Caco-2 (cell line): ENCODE data around the gene NSF. TPM values are rescaled to one million over a fixed set of nuclear protein-coding genes. Genes with fewer than 3 reads are reported as not detected.
"Not testable (repeated sequence)": the region's sequence is repeated elsewhere in the genome, so short reads cannot be mapped to it uniquely, and the experiment has no call there.

Source experiments
- BruUV-seq: library from RNA; stranded (reverse); fragments of 400-500 nt; replicated peaks from 2 replicates; lab custom pipeline; 2021; lab: Mats Ljungman, UMichigan
- CTCF ChIA-PET: fragments of 300-600 bp; sonication (Branson Sonifier 250); formaldehyde crosslinking; loops from one replicate; lab custom pipeline; 2022; ENCODE audit warnings: antibody characterized with exemption; lab: Charles Lee
- POLR2A ChIA-PET: fragments of 300-600 bp; sonication (Branson Sonifier 250); formaldehyde crosslinking; loops from one replicate; lab custom pipeline; 2022; ENCODE audit warnings: antibody characterized with exemption; lab: Charles Lee
- DNase-seq, 2 experiments: peaks; one replicate each; pipeline versions ENCODE4 v3.0.0 to v3.0.0-alpha.2; 2020 to 2022
- H3K27me3 ChIP-seq: replicated peaks from 2 replicates; pipeline ENCODE4 v1.6.0; 2011; ENCODE audit warnings: low read length; ENCODE audit not compliant: control insufficient read depth, insufficient read depth
- H3K36me3 ChIP-seq: 2 replicates; pipeline ENCODE4 v1.5.1; 2011; ENCODE audit warnings: low read length; ENCODE audit not compliant: control insufficient read depth, insufficient read depth
- H3K4me1 ChIP-seq: fragments of 250-450 bp; sonication (Bioruptor Pico); 2 replicates; pipeline ENCODE4 v1.5.1; 2020; ENCODE audit warnings: mild to moderate bottlenecking
- H3K4me3 ChIP-seq: 2 replicates; pipeline ENCODE4 v1.5.1; 2011; ENCODE audit warnings: low read depth, mild to moderate bottlenecking, control low read depth, low read length
- H3K9me3 ChIP-seq: fragments of 250-450 bp; sonication (Bioruptor Pico); 2 replicates; pipeline ENCODE4 v1.5.1; 2020; ENCODE audit warnings: mild to moderate bottlenecking, moderate library complexity
- H3K27ac Mint-ChIP-seq: one replicate; pipeline ENCODE4 v1.8.0; 2022; ENCODE audit warnings: mixed read lengths; ENCODE audit not compliant: unreplicated experiment
- H3K27me3 Mint-ChIP-seq: one replicate; pipeline ENCODE4 v1.8.0; 2022; ENCODE audit warnings: mixed read lengths; ENCODE audit not compliant: insufficient read depth, unreplicated experiment
- H3K36me3 Mint-ChIP-seq: one replicate; pipeline ENCODE4 v1.8.0; 2022; ENCODE audit warnings: mild to moderate bottlenecking, mixed read lengths; ENCODE audit not compliant: insufficient read depth, unreplicated experiment
- H3K4me1 Mint-ChIP-seq: one replicate; pipeline ENCODE4 v1.8.0; 2022; ENCODE audit warnings: low read depth, mixed read lengths; ENCODE audit not compliant: unreplicated experiment
- H3K4me3 Mint-ChIP-seq: one replicate; pipeline ENCODE4 v1.8.0; 2022; ENCODE audit warnings: mild to moderate bottlenecking, moderate library complexity, mixed read lengths; ENCODE audit not compliant: unreplicated experiment
- H3K9me3 Mint-ChIP-seq: one replicate; pipeline ENCODE4 v1.8.0; 2022; ENCODE audit warnings: mixed read lengths; ENCODE audit not compliant: unreplicated experiment
- intact Hi-C: fragments of 100-400 bp; cut with micrococcal nuclease; formaldehyde crosslinking; loops from one replicate; pipeline ENCODE4 v1.10.0; 2022; ENCODE audit not compliant: unreplicated experiment
- total RNA-seq: library from RNA; stranded (reverse); gene quantifications from 2 replicates; pipeline ENCODE4 v1.2.3, GENCODE V29; 2022

Gene NSF
- total RNA-seq, 1 experiment from 2014 or later = 53.8 TPM

GRCh38 chr17:46624726-46625125, 34.3 kb downstream of the NSF start:
- BruUV-seq, H3K4me3 Mint-ChIP-seq, H3K4me1 ChIP-seq, H3K4me3 ChIP-seq, H3K9me3 Mint-ChIP-seq, POLR2A ChIA-PET, H3K27ac Mint-ChIP-seq, H3K4me1 Mint-ChIP-seq, DNase-seq, CTCF ChIA-PET, H3K27me3 Mint-ChIP-seq, intact Hi-C loops, H3K9me3 ChIP-seq, H3K27me3 ChIP-seq, H3K36me3 ChIP-seq, H3K36me3 Mint-ChIP-seq: not testable (repeated sequence)

GRCh38 chr17:46627452-46627851, 37.0 kb downstream of the NSF start:
- BruUV-seq, H3K27ac Mint-ChIP-seq, H3K27me3 ChIP-seq, CTCF ChIA-PET, H3K4me3 Mint-ChIP-seq, H3K4me1 ChIP-seq, H3K9me3 Mint-ChIP-seq, H3K36me3 ChIP-seq, H3K9me3 ChIP-seq, POLR2A ChIA-PET, DNase-seq, H3K4me1 Mint-ChIP-seq, H3K4me3 ChIP-seq, H3K27me3 Mint-ChIP-seq, H3K36me3 Mint-ChIP-seq, intact Hi-C loops: not testable (repeated sequence)

GRCh38 chr17:46628753-46629436, 38.4 kb downstream of the NSF start:
- H3K27ac Mint-ChIP-seq, DNase-seq, H3K4me3 Mint-ChIP-seq, intact Hi-C loops, BruUV-seq, CTCF ChIA-PET, H3K9me3 Mint-ChIP-seq, H3K4me3 ChIP-seq, H3K4me1 Mint-ChIP-seq, H3K36me3 Mint-ChIP-seq, H3K36me3 ChIP-seq, H3K9me3 ChIP-seq, POLR2A ChIA-PET, H3K27me3 ChIP-seq, H3K4me1 ChIP-seq, H3K27me3 Mint-ChIP-seq: not testable (repeated sequence)

- H3K9me3 ChIP-seq, H3K27me3 ChIP-seq, DNase-seq, H3K27ac Mint-ChIP-seq, intact Hi-C loops, H3K4me1 Mint-ChIP-seq, H3K9me3 Mint-ChIP-seq, H3K36me3 ChIP-seq, H3K36me3 Mint-ChIP-seq, H3K4me3 ChIP-seq, BruUV-seq, H3K27me3 Mint-ChIP-seq, POLR2A ChIA-PET, H3K4me1 ChIP-seq, H3K4me3 Mint-ChIP-seq, CTCF ChIA-PET: not testable (repeated sequence)
Measured at GRCh38 chr17:46632146-46632545, 41.7 kb downstream of the NSF start.

- CTCF ChIA-PET, H3K27ac Mint-ChIP-seq, H3K4me1 Mint-ChIP-seq, BruUV-seq, POLR2A ChIA-PET, H3K27me3 ChIP-seq, H3K27me3 Mint-ChIP-seq, H3K4me3 ChIP-seq, H3K36me3 Mint-ChIP-seq, H3K4me1 ChIP-seq, H3K4me3 Mint-ChIP-seq, DNase-seq, H3K36me3 ChIP-seq, intact Hi-C loops, H3K9me3 Mint-ChIP-seq, H3K9me3 ChIP-seq: not testable (repeated sequence)
Measured at GRCh38 chr17:46634844-46635243, 44.4 kb downstream of the NSF start.

GRCh38 chr17:46641861-46642656, 51.6 kb downstream of the NSF start:
- H3K4me3 Mint-ChIP-seq, H3K36me3 ChIP-seq, POLR2A ChIA-PET, H3K4me3 ChIP-seq, H3K27me3 ChIP-seq, DNase-seq, H3K27ac Mint-ChIP-seq, BruUV-seq, intact Hi-C loops, H3K9me3 Mint-ChIP-seq, H3K4me1 Mint-ChIP-seq, H3K9me3 ChIP-seq, H3K4me1 ChIP-seq, H3K27me3 Mint-ChIP-seq, H3K36me3 Mint-ChIP-seq, CTCF ChIA-PET: not testable (repeated sequence)

GRCh38 chr17:46647251-46647650, 56.8 kb downstream of the NSF start:
- H3K4me1 Mint-ChIP-seq, H3K36me3 ChIP-seq, BruUV-seq, DNase-seq, H3K27me3 Mint-ChIP-seq, H3K9me3 ChIP-seq, H3K4me3 Mint-ChIP-seq, H3K36me3 Mint-ChIP-seq, H3K4me1 ChIP-seq, H3K27me3 ChIP-seq, H3K27ac Mint-ChIP-seq, POLR2A ChIA-PET, H3K4me3 ChIP-seq, intact Hi-C loops, CTCF ChIA-PET, H3K9me3 Mint-ChIP-seq: not testable (repeated sequence)
